ENCODE results near the gene CPSF7. TPM values are rescaled to one million over a fixed set of nuclear protein-coding genes. Genes with fewer than 3 reads are reported as not detected.

CPSF7 gene
- total and polyA plus RNA-seq, 9 donors, result 33.3 to 109 (median 83.4) TPM

DNA sequence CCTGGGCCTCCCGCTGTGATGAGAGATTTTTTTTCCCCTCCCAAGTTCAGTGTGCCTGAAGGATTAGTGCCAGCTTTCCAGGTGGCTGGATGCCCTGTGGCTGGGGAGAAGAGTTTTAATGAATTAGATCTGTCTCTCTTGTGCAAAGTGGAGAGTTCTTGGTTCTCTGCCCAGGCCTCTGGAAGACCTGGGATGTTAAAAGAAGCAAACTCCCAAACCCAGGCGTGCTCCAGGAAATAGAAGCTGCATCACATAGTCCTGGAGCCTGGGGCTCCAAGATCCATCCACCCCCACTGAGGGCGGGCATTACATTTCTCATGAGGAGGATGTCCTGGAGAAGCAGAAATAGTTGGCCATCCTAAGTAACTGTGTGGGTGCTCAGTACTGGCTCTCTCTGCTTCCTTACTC, 30.7 kb upstream of the CPSF7 start:
- H3K4me1 ChIP-seq (ENCODE audit: insufficient read depth), result no peaks in the 10 kb centered on the region
- DNase-seq, result no peak
- no peaks in the 10 kb centered on the region for H3K27me3 ChIP-seq
- H3K27ac ChIP-seq, result no peak overlapping the region
- H3K36me3 ChIP-seq, result no peaks in the 10 kb centered on the region
- no peaks in the 10 kb centered on the region for H3K9me3 ChIP-seq
- TF ChIP-seq EP300 (IDR thresholded peaks at IDR 0.05) (no peak), POLR2A (IDR thresholded peaks at IDR 0.05) (no peak)
- TF ChIP-seq, protein P1, sequence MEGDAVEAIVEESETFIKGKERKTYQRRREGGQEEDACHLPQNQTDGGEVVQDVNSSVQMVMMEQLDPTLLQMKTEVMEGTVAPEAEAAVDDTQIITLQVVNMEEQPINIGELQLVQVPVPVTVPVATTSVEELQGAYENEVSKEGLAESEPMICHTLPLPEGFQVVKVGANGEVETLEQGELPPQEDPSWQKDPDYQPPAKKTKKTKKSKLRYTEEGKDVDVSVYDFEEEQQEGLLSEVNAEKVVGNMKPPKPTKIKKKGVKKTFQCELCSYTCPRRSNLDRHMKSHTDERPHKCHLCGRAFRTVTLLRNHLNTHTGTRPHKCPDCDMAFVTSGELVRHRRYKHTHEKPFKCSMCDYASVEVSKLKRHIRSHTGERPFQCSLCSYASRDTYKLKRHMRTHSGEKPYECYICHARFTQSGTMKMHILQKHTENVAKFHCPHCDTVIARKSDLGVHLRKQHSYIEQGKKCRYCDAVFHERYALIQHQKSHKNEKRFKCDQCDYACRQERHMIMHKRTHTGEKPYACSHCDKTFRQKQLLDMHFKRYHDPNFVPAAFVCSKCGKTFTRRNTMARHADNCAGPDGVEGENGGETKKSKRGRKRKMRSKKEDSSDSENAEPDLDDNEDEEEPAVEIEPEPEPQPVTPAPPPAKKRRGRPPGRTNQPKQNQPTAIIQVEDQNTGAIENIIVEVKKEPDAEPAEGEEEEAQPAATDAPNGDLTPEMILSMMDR (IDR thresholded peaks at IDR 0.05), result no peak
- intact Hi-C loops (cut with DNase I), result no loop called here
- WGBS, 3 donors, result 51 to 66% (median 64%) methylated on average over 3 of the region's 3 CpGs
- no peak overlapping the region for H3K4me3 ChIP-seq

DNA sequence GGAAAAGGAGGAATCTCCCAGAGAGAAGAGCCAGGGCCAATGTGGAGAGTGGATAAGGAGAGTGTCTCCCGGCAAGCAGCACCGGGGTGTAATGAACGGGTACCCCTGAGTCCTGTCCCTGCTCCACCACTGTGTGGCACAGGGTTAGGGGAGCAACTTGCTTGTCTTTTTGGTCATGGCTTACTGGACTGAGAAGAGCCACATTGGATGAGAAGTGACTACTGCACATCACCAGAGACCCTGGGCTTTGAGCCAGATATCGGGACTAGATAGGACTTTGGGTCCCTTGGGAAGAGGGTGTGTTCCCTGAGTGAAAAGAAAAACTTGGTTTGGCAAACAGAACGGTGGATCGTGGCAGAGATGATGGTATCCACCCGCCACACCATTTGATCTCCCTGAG, 24.7 kb upstream of the CPSF7 start:
- no peak for DNase-seq
- H3K27ac ChIP-seq, result no peak overlapping the region

GRCh38 chr11:61453695-61454094, 23.9 kb upstream of the CPSF7 start:
- Histone ChIP-seq H3K9me3 (no peaks in the 10 kb centered on the region), H3K36me3 (no peaks in the 10 kb centered on the region), H3K27me3 (no peaks in the 10 kb centered on the region), H3K4me1 (ENCODE audit: insufficient read depth) (no peaks in the 10 kb centered on the region), H3K4me3 (no peak overlapping the region), H3K27ac (no peak overlapping the region)
- WGBS, 3 donors, result 20 to 25% (median 21%) methylated on average over 3 of the region's 3 CpGs
- TF ChIP-seq, protein P1 (IDR thresholded peaks at IDR 0.05), result no peak
- TF ChIP-seq EP300 (IDR thresholded peaks at IDR 0.05) (no peak), POLR2A (IDR thresholded peaks at IDR 0.05) (no peak)
- DNase-seq, result no peak
- intact Hi-C loops (cut with DNase I), result no loop called here

More for the DNA sequence above, 24.7 kb upstream of the CPSF7 start:
- TF ChIP-seq POLR2A (IDR thresholded peaks at IDR 0.05) (no peak), EP300 (IDR thresholded peaks at IDR 0.05) (no peak)
- TF ChIP-seq, protein P1 (IDR thresholded peaks at IDR 0.05), result no peak
- no peaks in the 10 kb centered on the region for H3K9me3 ChIP-seq
- H3K27me3 ChIP-seq, result no peaks in the 10 kb centered on the region
- 83 to 88% (median 84%) methylated on average over 7 of the region's 7 CpGs for whole genome bisulfite sequencing, 3 donors
- H3K4me3 ChIP-seq, result no peak overlapping the region
- H3K4me1 ChIP-seq (ENCODE audit: insufficient read depth), result no peaks in the 10 kb centered on the region
- no peaks in the 10 kb centered on the region for H3K36me3 ChIP-seq
- intact Hi-C loops (cut with DNase I), result no loop called here

DNA sequence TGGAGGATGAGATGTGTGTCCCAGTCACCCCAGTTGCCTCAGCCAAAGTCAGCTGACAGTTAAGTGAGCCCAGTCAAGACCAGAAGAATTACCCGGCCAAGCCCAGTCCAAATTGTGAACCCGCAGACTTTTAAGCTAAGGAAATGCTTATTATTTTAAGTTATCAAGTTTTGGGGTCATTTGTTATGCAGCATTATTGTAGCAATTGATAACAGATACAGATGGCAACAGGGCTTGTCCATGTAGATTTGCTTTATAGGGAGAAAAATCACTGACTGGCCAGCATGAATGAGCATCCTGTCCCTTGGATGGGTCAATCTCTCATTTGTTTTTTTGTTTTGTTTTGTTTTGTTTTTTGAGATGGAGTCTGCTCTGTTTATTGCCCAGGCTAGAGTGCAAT, 23.1 kb upstream of the CPSF7 start:
- Histone ChIP-seq H3K27me3 (no peaks in the 10 kb centered on the region), H3K9me3 (no peaks in the 10 kb centered on the region), H3K27ac (no peak overlapping the region), H3K4me3 (no peak overlapping the region), H3K4me1 (ENCODE audit: insufficient read depth) (no peaks in the 10 kb centered on the region), H3K36me3 (no peaks in the 10 kb centered on the region)
- intact Hi-C loops (cut with DNase I), result no loop called here
- 92 to 98% (median 97%) methylated on average over 2 of the region's 2 CpGs for WGBS, 3 donors
- TF ChIP-seq, protein P1 (IDR thresholded peaks at IDR 0.05), result no peak
- TF ChIP-seq POLR2A (IDR thresholded peaks at IDR 0.05) (no peak), EP300 (IDR thresholded peaks at IDR 0.05) (no peak)
- DNase-seq, result no peak
